Measurements from ENCODE around the gene HELZ2. TPM values are rescaled to one million over a fixed set of nuclear protein-coding genes. Genes with fewer than 3 reads are reported as not detected.
A peak's percentile ranks its signal among the peaks of the same experiment; 100 is the strongest.
"Not testable (repeated sequence)": the region's sequence is repeated elsewhere in the genome, so short reads cannot be mapped to it uniquely, and the experiment has no call there.

Gene HELZ2
- total and polyA plus RNA-seq, 5 donors from 2014 or later, result 5.8 to 124 (median 7.2) TPM

GRCh38 chr20:63617876-63618265 lies 43.8 kb upstream of the HELZ2 start:
- no peaks in the 10 kb centered on the region for H3K4me1 ChIP-seq (ENCODE audit: control insufficient read depth, insufficient read depth, low read length, poor library complexity, severe bottlenecking)
- no peak overlapping the region for H3K4me3 ChIP-seq (ENCODE audit: low read depth, low read length)
- Mint-ChIP-seq H3K4me1 (peaks cover 0 to 43% (median 11%) of the 10 kb centered on the region in 4 donors), H3K9me3 (peaks cover 0 to 2% (median 0%) of the 10 kb centered on the region in 7 donors), H3K27ac (peak overlapping the region in 1 of 3 donors; percentile 49), H3K27me3 (no peaks in the 10 kb centered on the region), H3K4me3 (no peak overlapping the region), H3K36me3 (peaks cover 42% of the 10 kb centered on the region)
- no peaks in the 10 kb centered on the region for H3K27me3 ChIP-seq (ENCODE audit: control insufficient read depth, insufficient read depth, low read length)
- ATAC-seq (ENCODE audit: low read depth in 2 of 2) (no peak), DNase-seq (no peak)
- no peaks in the 10 kb centered on the region for H3K9me3 ChIP-seq (ENCODE audit: control insufficient read depth in 2 of 2, low read length in 2 of 2)
- peaks cover 39% of the 10 kb centered on the region for H3K36me3 ChIP-seq (ENCODE audit: control insufficient read depth, insufficient read depth, low read length)
- H3K27ac ChIP-seq (ENCODE audit: insufficient read depth, low read length, poor library complexity, severe bottlenecking), result no peak overlapping the region

DNA sequence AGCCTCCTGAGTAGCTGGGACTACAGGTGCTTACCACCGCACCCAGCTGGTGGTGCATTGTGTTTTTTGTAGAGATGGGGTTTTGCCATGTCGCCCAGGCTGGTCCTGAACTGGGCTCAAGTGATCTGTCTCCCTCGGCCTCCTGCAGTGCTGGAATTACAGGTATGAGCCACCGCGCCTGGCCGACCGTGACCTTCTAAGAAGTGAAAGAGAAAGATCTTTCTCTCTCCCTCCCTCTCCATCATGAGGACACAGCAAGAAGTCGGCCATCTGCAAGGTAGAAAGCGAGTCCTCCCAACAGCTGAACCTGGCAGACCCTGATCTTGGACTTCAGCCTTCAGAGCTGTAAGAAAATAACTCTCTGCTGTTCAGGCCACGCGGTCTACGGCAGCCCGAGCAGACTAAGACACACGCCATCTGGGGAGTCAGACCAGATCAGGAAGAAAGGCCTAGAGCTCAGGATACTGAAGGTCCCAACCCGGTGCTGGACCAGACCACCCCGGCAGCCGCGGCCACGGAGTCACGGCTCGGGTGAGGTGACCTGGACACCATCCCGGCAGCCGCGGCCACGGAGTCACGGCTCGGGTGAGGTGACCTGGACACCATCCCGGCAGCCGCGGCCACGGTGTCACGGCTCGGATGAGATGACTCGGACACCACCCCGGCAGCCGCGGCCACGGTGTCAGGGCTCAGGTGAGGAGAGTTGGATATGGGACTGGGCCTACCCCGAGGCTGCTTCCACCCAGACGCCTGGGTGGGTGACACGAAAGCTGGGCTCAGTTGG lies 43.2 kb upstream of the HELZ2 start:
- ATAC-seq (ENCODE audit: low read depth in 2 of 2) (no peak), DNase-seq (no peak)
- no peaks in the 10 kb centered on the region for H3K4me1 ChIP-seq (ENCODE audit: control insufficient read depth, insufficient read depth, low read length, poor library complexity, severe bottlenecking)
- no peaks in the 10 kb centered on the region for H3K27me3 ChIP-seq (ENCODE audit: control insufficient read depth, insufficient read depth, low read length)
- H3K36me3 Mint-ChIP-seq, result peaks cover 36% of the 10 kb centered on the region
- peaks cover 0 to 2% (median 0%) of the 10 kb centered on the region in 7 donors for H3K9me3 Mint-ChIP-seq
- no peak overlapping the region for H3K27ac ChIP-seq (ENCODE audit: insufficient read depth, low read length, poor library complexity, severe bottlenecking)
- no peak overlapping the region for H3K4me3 ChIP-seq (ENCODE audit: low read depth, low read length)
- H3K4me1 Mint-ChIP-seq, result peaks cover 0 to 38% (median 8%) of the 10 kb centered on the region in 4 donors
- no peaks in the 10 kb centered on the region for H3K9me3 ChIP-seq (ENCODE audit: control insufficient read depth in 2 of 2, low read length in 2 of 2)
- peaks cover 41% of the 10 kb centered on the region for H3K36me3 ChIP-seq (ENCODE audit: control insufficient read depth, insufficient read depth, low read length)
- no peak overlapping the region for H3K27ac Mint-ChIP-seq
- no peak overlapping the region for H3K4me3 Mint-ChIP-seq
- no peaks in the 10 kb centered on the region for H3K27me3 Mint-ChIP-seq

GRCh38 chr20:63613863-63614594 lies 40.0 kb upstream of the HELZ2 start:
- not testable (repeated sequence) for H3K27me3 ChIP-seq (ENCODE audit: control insufficient read depth, insufficient read depth, low read length); H3K9me3 ChIP-seq (ENCODE audit: control insufficient read depth in 2 of 2, low read length in 2 of 2); H3K4me1 ChIP-seq (ENCODE audit: control insufficient read depth, insufficient read depth, low read length, poor library complexity, severe bottlenecking); H3K4me3 Mint-ChIP-seq; H3K27me3 Mint-ChIP-seq; H3K27ac ChIP-seq (ENCODE audit: insufficient read depth, low read length, poor library complexity, severe bottlenecking); ATAC-seq (ENCODE audit: low read depth in 2 of 2); H3K4me3 ChIP-seq (ENCODE audit: low read depth, low read length); H3K9me3 Mint-ChIP-seq; H3K27ac Mint-ChIP-seq; DNase-seq
- Mint-ChIP-seq H3K4me1 (peaks cover 0 to 26% (median 2%) of the 10 kb centered on the region in 4 donors), H3K36me3 (peaks cover 24% of the 10 kb centered on the region)
- peaks cover 38% of the 10 kb centered on the region for H3K36me3 ChIP-seq (ENCODE audit: control insufficient read depth, insufficient read depth, low read length)

DNA sequence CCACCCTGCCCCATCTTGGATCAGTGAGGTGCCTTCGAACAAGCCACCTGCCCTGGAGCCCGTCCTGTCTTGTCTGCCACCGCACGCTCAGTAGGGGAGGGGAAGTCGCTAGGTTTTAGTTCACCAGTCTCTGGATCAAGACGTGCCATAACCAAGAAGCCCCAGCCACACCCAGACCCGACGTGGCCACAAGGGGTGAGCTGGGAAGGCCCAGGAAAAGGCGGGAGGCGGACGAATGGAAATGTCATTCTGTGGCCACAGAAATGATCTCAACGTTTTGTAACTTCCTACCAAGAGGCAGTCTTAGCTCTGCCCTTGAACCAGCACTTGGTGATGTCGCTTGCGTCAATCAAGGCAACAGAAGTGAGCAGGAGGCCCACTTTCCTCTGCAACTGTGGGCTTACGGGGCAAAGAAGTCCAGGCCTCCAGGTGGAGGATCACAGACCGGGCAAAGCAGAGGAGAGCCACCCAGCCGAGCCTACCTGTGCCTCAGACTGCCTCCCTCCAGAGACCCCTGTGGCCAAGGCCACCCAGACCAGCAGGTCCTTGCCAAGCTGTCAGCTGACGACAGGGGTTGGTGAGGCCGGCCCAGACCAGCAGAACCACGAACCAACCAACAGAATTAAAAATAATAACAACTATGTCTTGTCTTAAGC lies 38.4 kb upstream of the HELZ2 start:
- DNase-seq (no peak), ATAC-seq (ENCODE audit: low read depth in 2 of 2) (no peak)
- H3K4me3 Mint-ChIP-seq, result peak overlapping the region in 1 of 4 donors; percentile 54
- H3K27me3 Mint-ChIP-seq, result no peaks in the 10 kb centered on the region
- H3K27ac Mint-ChIP-seq, result no peak overlapping the region
- H3K36me3 Mint-ChIP-seq, result peaks cover 17% of the 10 kb centered on the region
- H3K4me1 ChIP-seq (ENCODE audit: control insufficient read depth, insufficient read depth, low read length, poor library complexity, severe bottlenecking), result no peaks in the 10 kb centered on the region
- no peaks in the 10 kb centered on the region for H3K9me3 Mint-ChIP-seq
- no peak overlapping the region for H3K27ac ChIP-seq (ENCODE audit: insufficient read depth, low read length, poor library complexity, severe bottlenecking)
- H3K9me3 ChIP-seq (ENCODE audit: control insufficient read depth in 2 of 2, low read length in 2 of 2), result no peaks in the 10 kb centered on the region
- H3K4me1 Mint-ChIP-seq, result peaks cover 0 to 22% (median 2%) of the 10 kb centered on the region in 4 donors
- H3K36me3 ChIP-seq (ENCODE audit: control insufficient read depth, insufficient read depth, low read length), result peaks cover 25% of the 10 kb centered on the region
- no peaks in the 10 kb centered on the region for H3K27me3 ChIP-seq (ENCODE audit: control insufficient read depth, insufficient read depth, low read length)
- H3K4me3 ChIP-seq (ENCODE audit: low read depth, low read length), result no peak overlapping the region

DNA sequence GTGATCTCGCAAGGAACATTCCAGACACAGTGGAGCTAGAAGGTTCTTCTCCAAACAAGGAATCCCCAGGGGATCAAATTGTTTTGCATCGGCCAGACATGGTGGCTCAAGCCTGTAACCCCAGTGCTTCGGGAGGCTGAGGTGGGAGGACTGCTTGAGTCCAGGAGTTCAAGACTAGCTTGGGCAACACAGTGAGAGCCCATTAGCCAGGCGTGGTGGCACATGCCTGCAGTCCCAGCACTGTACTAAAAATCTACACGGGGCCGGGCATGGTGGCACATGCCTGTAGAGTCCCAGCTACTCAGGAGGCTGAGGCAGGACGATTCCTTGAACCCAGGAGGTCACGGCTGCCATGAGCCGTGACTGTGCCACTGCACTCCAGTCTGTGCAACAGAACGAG lies 37.6 kb upstream of the HELZ2 start:
- no peaks in the 10 kb centered on the region for H3K9me3 ChIP-seq (ENCODE audit: control insufficient read depth in 2 of 2, low read length in 2 of 2)
- H3K36me3 ChIP-seq (ENCODE audit: control insufficient read depth, insufficient read depth, low read length), result peaks cover 17% of the 10 kb centered on the region
- Mint-ChIP-seq H3K9me3 (no peaks in the 10 kb centered on the region), H3K4me3 (no peak overlapping the region), H3K27ac (no peak overlapping the region), H3K27me3 (no peaks in the 10 kb centered on the region), H3K36me3 (peaks cover 17% of the 10 kb centered on the region), H3K4me1 (peaks cover 0 to 22% (median 2%) of the 10 kb centered on the region in 4 donors)
- no peak overlapping the region for H3K27ac ChIP-seq (ENCODE audit: insufficient read depth, low read length, poor library complexity, severe bottlenecking)
- no peaks in the 10 kb centered on the region for H3K27me3 ChIP-seq (ENCODE audit: control insufficient read depth, insufficient read depth, low read length)
- ATAC-seq (ENCODE audit: low read depth in 2 of 2) (no peak), DNase-seq (no peak)
- no peaks in the 10 kb centered on the region for H3K4me1 ChIP-seq (ENCODE audit: control insufficient read depth, insufficient read depth, low read length, poor library complexity, severe bottlenecking)
- H3K4me3 ChIP-seq (ENCODE audit: low read depth, low read length), result no peak overlapping the region

DNA sequence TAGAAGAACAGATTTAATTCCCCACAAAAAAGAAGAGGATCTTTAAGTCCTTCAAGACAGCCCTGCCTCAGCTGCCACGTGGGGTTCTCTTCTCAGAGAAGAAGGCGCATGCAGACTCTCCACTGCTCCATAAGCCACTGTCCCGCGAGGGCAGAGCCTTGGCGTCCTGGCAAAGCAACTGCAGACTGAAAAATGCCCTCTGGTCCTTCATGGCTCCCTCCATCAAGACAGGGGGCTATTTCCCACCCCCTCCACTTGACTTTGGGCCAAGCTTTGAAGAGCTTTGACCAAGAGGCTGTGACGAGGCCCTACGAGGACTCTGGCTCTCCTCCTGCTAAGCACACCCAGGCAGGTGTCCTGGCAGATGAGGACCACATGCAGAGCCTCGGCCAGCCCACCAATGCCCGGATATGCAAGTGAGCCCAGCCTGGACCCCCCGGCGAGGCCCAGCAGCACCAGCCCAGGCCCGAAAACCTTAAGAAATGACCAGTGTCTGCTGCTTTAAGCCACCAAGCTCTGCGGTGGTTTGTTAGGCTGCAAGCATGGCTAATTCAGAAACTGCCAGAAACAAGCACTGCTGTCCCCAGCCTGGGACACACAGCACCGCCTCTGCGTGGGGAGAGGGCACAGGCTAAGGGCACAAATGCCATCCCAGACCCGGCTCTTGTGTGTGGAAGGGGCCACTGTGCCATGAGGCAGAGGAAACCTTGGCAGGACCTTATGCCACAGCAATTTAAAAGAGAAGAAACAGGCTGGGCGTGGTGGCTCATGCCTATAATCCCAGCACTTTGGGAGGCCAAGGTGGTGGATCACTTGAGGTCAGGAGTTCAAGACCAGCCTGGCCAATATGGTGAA lies 36.8 kb upstream of the HELZ2 start:
- H3K27ac Mint-ChIP-seq, result no peak overlapping the region
- H3K4me1 ChIP-seq (ENCODE audit: control insufficient read depth, insufficient read depth, low read length, poor library complexity, severe bottlenecking), result no peaks in the 10 kb centered on the region
- H3K27ac ChIP-seq (ENCODE audit: insufficient read depth, low read length, poor library complexity, severe bottlenecking), result no peak overlapping the region
- ATAC-seq (ENCODE audit: low read depth in 2 of 2), result no peak
- H3K4me3 ChIP-seq (ENCODE audit: low read depth, low read length), result no peak overlapping the region
- peaks cover 11% of the 10 kb centered on the region for H3K36me3 Mint-ChIP-seq
- no peaks in the 10 kb centered on the region for H3K27me3 ChIP-seq (ENCODE audit: control insufficient read depth, insufficient read depth, low read length)
- H3K27me3 Mint-ChIP-seq, result no peaks in the 10 kb centered on the region
- H3K4me3 Mint-ChIP-seq, result no peak overlapping the region
- no peaks in the 10 kb centered on the region for H3K9me3 ChIP-seq (ENCODE audit: control insufficient read depth in 2 of 2, low read length in 2 of 2)
- H3K36me3 ChIP-seq (ENCODE audit: control insufficient read depth, insufficient read depth, low read length), result peaks cover 14% of the 10 kb centered on the region
- H3K9me3 Mint-ChIP-seq, result no peaks in the 10 kb centered on the region
- no peak for DNase-seq
- H3K4me1 Mint-ChIP-seq, result peaks cover 0 to 24% (median 2%) of the 10 kb centered on the region in 4 donors

DNA sequence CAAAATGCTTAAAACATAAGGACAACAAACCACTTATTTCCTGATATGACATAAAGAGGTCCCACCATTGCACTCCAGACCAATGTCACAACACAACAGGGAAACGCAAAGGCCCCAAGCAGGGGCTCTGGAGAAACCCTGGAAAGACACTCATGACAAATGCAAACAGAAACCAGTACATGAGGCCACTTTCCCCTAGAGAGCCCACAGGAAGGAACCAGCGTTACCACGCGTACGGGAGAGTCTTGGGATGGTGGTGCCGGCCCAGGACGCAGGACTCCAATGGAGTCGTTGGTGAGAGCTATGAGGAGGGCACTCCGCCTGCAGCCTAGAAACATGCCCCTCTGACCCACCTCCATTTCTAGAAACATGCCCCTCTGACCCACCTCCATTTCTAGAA lies 32.6 kb upstream of the HELZ2 start:
- H3K4me3 ChIP-seq (ENCODE audit: low read depth, low read length), result no peak overlapping the region
- no peak overlapping the region for H3K27ac ChIP-seq (ENCODE audit: insufficient read depth, low read length, poor library complexity, severe bottlenecking)
- Mint-ChIP-seq H3K27me3 (no peaks in the 10 kb centered on the region), H3K9me3 (no peaks in the 10 kb centered on the region), H3K36me3 (peaks cover 10% of the 10 kb centered on the region), H3K4me3 (no peak overlapping the region), H3K4me1 (peaks cover 0 to 14% (median 3%) of the 10 kb centered on the region in 4 donors), H3K27ac (peak overlapping the region in 1 of 3 donors; percentile 55)
- no peaks in the 10 kb centered on the region for H3K9me3 ChIP-seq (ENCODE audit: control insufficient read depth in 2 of 2, low read length in 2 of 2)
- no peaks in the 10 kb centered on the region for H3K4me1 ChIP-seq (ENCODE audit: control insufficient read depth, insufficient read depth, low read length, poor library complexity, severe bottlenecking)
- no peaks in the 10 kb centered on the region for H3K27me3 ChIP-seq (ENCODE audit: control insufficient read depth, insufficient read depth, low read length)
- no peak for DNase-seq
- peaks cover 14% of the 10 kb centered on the region for H3K36me3 ChIP-seq (ENCODE audit: control insufficient read depth, insufficient read depth, low read length)
- ATAC-seq (ENCODE audit: low read depth in 2 of 2), result no peak

Data from CD4-positive, CD25-positive, alpha-beta regulatory T cell (primary cell).